ENCODE results near the gene CCDC142. TPM values are rescaled to one million over a fixed set of nuclear protein-coding genes. Genes with fewer than 3 reads are reported as not detected.

The CCDC142 gene
- total RNA-seq, 1 experiment from 2014 or later = 14.0 TPM

DNA sequence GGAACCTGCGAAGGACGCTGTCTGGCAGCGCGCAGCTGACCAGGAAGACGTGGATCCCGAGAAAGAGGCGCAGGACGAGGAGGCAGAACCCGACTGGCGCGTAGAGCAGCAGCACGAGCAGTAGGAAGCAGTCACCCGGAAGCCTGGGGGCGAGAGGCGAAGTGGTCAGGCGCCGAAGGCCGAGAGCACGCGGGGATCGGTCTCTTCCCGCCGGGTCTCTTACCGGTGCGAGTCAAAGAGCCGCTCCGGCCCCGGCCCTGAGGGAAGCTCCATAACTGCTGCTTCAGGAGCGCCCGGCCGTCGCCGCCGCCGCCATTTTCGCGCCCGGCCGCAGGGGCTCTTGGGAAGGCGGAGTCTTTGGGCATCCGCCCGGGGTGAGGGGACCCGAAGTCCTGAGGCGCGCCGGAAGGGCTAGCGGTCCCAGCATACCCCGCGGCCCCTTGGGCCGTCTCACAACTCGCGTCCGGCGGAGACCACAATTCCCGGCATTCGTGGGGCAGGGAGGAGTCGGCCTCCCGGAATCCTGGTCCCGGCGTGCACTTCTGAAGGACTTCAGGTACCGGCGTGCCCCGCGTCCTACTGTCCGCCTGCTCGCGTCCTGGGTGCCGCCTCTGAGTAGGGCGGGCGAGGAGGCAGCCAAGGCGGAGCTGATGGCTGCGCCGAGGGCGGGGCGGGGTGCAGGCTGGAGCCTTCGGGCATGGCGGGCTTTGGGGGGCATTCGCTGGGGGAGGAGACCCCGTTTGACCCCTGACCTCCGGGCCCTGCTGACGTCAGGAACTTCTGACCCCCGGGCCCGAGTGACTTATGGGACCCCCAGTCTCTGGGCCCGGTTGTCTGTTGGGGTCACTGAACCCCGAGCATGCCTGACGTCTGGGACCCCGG lies 46.8 kb upstream of the CCDC142 start, which contains the start of the genes AUP1 and HTRA2 (continued):
- TF ChIP-seq, protein P1, sequence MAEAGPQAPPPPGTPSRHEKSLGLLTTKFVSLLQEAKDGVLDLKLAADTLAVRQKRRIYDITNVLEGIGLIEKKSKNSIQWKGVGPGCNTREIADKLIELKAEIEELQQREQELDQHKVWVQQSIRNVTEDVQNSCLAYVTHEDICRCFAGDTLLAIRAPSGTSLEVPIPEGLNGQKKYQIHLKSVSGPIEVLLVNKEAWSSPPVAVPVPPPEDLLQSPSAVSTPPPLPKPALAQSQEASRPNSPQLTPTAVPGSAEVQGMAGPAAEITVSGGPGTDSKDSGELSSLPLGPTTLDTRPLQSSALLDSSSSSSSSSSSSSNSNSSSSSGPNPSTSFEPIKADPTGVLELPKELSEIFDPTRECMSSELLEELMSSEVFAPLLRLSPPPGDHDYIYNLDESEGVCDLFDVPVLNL (CRISPR knock-in tag; IDR thresholded peaks at IDR 0.05; ENCODE audit: borderline replicate concordance, low read depth) = no peak
- TF ChIP-seq, protein P2, sequence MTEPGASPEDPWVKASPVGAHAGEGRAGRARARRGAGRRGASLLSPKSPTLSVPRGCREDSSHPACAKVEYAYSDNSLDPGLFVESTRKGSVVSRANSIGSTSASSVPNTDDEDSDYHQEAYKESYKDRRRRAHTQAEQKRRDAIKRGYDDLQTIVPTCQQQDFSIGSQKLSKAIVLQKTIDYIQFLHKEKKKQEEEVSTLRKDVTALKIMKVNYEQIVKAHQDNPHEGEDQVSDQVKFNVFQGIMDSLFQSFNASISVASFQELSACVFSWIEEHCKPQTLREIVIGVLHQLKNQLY (CRISPR knock-in tag; IDR thresholded peaks at IDR 0.05) = no peak
- no peak for TF ChIP-seq RORB (CRISPR knock-in tag; IDR thresholded peaks at IDR 0.05)
- TF ChIP-seq, protein P3, sequence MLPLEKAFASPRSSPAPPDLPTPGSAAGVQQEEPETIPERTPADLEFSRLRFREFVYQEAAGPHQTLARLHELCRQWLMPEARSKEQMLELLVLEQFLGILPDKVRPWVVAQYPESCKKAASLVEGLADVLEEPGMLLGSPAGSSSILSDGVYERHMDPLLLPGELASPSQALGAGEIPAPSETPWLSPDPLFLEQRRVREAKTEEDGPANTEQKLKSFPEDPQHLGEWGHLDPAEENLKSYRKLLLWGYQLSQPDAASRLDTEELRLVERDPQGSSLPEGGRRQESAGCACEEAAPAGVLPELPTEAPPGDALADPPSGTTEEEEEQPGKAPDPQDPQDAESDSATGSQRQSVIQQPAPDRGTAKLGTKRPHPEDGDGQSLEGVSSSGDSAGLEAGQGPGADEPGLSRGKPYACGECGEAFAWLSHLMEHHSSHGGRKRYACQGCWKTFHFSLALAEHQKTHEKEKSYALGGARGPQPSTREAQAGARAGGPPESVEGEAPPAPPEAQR (CRISPR knock-in tag; IDR thresholded peaks at IDR 0.05) = no peak
- peak; percentile 81; the same call in 1 of the 2 replicates for TF ChIP-seq ZNF416 (CRISPR knock-in tag; IDR thresholded peaks at IDR 0.05)
- TF ChIP-seq OVOL2 (CRISPR knock-in tag; IDR thresholded peaks at IDR 0.05; ENCODE audit: borderline replicate concordance) = no peak
- TF ChIP-seq RELA (CRISPR knock-in tag; IDR thresholded peaks at IDR 0.05; ENCODE audit: borderline replicate concordance) = peak; percentile 63; the same call in 1 of the 2 replicates
- TF ChIP-seq, protein P4, sequence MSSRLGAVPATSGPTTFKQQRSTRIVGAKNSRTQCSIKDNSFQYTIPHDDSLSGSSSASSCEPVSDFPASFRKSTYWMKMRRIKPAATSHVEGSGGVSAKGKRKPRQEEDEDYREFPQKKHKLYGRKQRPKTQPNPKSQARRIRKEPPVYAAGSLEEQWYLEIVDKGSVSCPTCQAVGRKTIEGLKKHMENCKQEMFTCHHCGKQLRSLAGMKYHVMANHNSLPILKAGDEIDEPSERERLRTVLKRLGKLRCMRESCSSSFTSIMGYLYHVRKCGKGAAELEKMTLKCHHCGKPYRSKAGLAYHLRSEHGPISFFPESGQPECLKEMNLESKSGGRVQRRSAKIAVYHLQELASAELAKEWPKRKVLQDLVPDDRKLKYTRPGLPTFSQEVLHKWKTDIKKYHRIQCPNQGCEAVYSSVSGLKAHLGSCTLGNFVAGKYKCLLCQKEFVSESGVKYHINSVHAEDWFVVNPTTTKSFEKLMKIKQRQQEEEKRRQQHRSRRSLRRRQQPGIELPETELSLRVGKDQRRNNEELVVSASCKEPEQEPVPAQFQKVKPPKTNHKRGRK (CRISPR knock-in tag; IDR thresholded peaks at IDR 0.05; ENCODE audit: borderline replicate concordance) = no peak
- TF ChIP-seq FOXP1 (CRISPR knock-in tag; IDR thresholded peaks at IDR 0.05; ENCODE audit: borderline replicate concordance) = peak; percentile 11; the same call in 1 of the 2 replicates
- no peak for TF ChIP-seq MXD4 (CRISPR knock-in tag; IDR thresholded peaks at IDR 0.05; ENCODE audit: borderline replicate concordance)
- TF ChIP-seq, protein P5, sequence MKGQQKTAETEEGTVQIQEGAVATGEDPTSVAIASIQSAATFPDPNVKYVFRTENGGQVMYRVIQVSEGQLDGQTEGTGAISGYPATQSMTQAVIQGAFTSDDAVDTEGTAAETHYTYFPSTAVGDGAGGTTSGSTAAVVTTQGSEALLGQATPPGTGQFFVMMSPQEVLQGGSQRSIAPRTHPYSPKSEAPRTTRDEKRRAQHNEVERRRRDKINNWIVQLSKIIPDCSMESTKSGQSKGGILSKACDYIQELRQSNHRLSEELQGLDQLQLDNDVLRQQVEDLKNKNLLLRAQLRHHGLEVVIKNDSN (CRISPR knock-in tag; IDR thresholded peaks at IDR 0.05) = 0 out of 2 replicates have a peak, but pooled peaks have one; percentile 23
- TF ChIP-seq, protein P6, sequence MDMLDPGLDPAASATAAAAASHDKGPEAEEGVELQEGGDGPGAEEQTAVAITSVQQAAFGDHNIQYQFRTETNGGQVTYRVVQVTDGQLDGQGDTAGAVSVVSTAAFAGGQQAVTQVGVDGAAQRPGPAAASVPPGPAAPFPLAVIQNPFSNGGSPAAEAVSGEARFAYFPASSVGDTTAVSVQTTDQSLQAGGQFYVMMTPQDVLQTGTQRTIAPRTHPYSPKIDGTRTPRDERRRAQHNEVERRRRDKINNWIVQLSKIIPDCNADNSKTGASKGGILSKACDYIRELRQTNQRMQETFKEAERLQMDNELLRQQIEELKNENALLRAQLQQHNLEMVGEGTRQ (CRISPR knock-in tag; IDR thresholded peaks at IDR 0.05) = no peak; the same call in 1 of the 2 replicates
- TF ChIP-seq NFE2L1 (CRISPR knock-in tag; IDR thresholded peaks at IDR 0.05) = no peak
- TF ChIP-seq IRF2 (CRISPR knock-in tag; IDR thresholded peaks at IDR 0.05; ENCODE audit: borderline replicate concordance, low read depth) = no peak
- TF ChIP-seq FOXK1 (CRISPR knock-in tag; IDR thresholded peaks at IDR 0.05) = no peak
- TF ChIP-seq ZNF396 (CRISPR knock-in tag; IDR thresholded peaks at IDR 0.05; ENCODE audit: borderline replicate concordance) = no peak
- no peak for TF ChIP-seq CREB1 (CRISPR knock-in tag; IDR thresholded peaks at IDR 0.05)
- TF ChIP-seq HMGA2 (CRISPR knock-in tag; IDR thresholded peaks at IDR 0.05) = no peak
- no peak for TF ChIP-seq EMX1 (CRISPR knock-in tag; IDR thresholded peaks at IDR 0.05)
- TF ChIP-seq GTF2I (CRISPR knock-in tag; conservative IDR thresholded peaks at IDR 0.05) = no peak
- TF ChIP-seq, protein P7, sequence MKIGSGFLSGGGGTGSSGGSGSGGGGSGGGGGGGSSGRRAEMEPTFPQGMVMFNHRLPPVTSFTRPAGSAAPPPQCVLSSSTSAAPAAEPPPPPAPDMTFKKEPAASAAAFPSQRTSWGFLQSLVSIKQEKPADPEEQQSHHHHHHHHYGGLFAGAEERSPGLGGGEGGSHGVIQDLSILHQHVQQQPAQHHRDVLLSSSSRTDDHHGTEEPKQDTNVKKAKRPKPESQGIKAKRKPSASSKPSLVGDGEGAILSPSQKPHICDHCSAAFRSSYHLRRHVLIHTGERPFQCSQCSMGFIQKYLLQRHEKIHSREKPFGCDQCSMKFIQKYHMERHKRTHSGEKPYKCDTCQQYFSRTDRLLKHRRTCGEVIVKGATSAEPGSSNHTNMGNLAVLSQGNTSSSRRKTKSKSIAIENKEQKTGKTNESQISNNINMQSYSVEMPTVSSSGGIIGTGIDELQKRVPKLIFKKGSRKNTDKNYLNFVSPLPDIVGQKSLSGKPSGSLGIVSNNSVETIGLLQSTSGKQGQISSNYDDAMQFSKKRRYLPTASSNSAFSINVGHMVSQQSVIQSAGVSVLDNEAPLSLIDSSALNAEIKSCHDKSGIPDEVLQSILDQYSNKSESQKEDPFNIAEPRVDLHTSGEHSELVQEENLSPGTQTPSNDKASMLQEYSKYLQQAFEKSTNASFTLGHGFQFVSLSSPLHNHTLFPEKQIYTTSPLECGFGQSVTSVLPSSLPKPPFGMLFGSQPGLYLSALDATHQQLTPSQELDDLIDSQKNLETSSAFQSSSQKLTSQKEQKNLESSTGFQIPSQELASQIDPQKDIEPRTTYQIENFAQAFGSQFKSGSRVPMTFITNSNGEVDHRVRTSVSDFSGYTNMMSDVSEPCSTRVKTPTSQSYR (CRISPR knock-in tag; IDR thresholded peaks at IDR 0.05) = no peak
- no peak for TF ChIP-seq FOXJ3 (CRISPR knock-in tag; IDR thresholded peaks at IDR 0.05; ENCODE audit: borderline replicate concordance)
- TF ChIP-seq SMAD3 (CRISPR knock-in tag; IDR thresholded peaks at IDR 0.05; ENCODE audit: borderline replicate concordance) = no peak
- no peak for TF ChIP-seq NR3C1 (CRISPR knock-in tag; conservative IDR thresholded peaks at IDR 0.05; ENCODE audit: low read depth)
- TF ChIP-seq JAZF1 (CRISPR knock-in tag; IDR thresholded peaks at IDR 0.05) = no peak
- TF ChIP-seq ZNF317 (CRISPR knock-in tag; IDR thresholded peaks at IDR 0.05; ENCODE audit: borderline replicate concordance, low read depth) = 0 out of 2 replicates have a peak, but pooled peaks have one; percentile 38
- TF ChIP-seq, protein P8, sequence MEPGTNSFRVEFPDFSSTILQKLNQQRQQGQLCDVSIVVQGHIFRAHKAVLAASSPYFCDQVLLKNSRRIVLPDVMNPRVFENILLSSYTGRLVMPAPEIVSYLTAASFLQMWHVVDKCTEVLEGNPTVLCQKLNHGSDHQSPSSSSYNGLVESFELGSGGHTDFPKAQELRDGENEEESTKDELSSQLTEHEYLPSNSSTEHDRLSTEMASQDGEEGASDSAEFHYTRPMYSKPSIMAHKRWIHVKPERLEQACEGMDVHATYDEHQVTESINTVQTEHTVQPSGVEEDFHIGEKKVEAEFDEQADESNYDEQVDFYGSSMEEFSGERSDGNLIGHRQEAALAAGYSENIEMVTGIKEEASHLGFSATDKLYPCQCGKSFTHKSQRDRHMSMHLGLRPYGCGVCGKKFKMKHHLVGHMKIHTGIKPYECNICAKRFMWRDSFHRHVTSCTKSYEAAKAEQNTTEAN (CRISPR knock-in tag; IDR thresholded peaks at IDR 0.05) = no peak
